GM12875 (cell line): ENCODE measurements around the gene ATP12A.

ENCODE experiments used
- H3K4me3 ChIP-seq: one replicate; pipeline ENCODE4 v1.5.1; 2011; ENCODE audit warnings: low read depth, low read length, control low read depth
- CTCF ChIP-seq: IDR thresholded peaks from 2 replicates; pipeline ENCODE4 v1.5.1; 2011; ENCODE audit warnings: low read depth, mild to moderate bottlenecking, control low read depth, inconsistent platforms, low read length, moderate library complexity, borderline replicate concordance; ENCODE audit not compliant: insufficient read depth

The ATP12A gene

GRCh38 chr13:24662195-24663088, 17.8 kb upstream of the ATP12A start:
- TF ChIP-seq CTCF: no peak
- H3K4me3 ChIP-seq: no peak overlapping the region

- TF ChIP-seq CTCF: no peak
- no peak overlapping the region for H3K4me3 ChIP-seq
Observed at GRCh38 chr13:24663089-24663395, 17.2 kb upstream of the ATP12A start.

GRCh38 chr13:24663586-24663985, 16.6 kb upstream of the ATP12A start:
- no peak for TF ChIP-seq CTCF
- no peak overlapping the region for H3K4me3 ChIP-seq

- TF ChIP-seq CTCF: no peak
- H3K4me3 ChIP-seq: no peak overlapping the region
Observed at GRCh38 chr13:24664726-24665409, 15.3 kb upstream of the ATP12A start.

GRCh38 chr13:24668511-24668910, 11.7 kb upstream of the ATP12A start:
- no peak for TF ChIP-seq CTCF
- no peak overlapping the region for H3K4me3 ChIP-seq

GRCh38 chr13:24668955-24669582, 11.1 kb upstream of the ATP12A start:
- H3K4me3 ChIP-seq: no peak overlapping the region
- no peak for TF ChIP-seq CTCF
